Measurements from ENCODE around the gene PIGO.

Gene PIGO

GRCh38 chr9:35096035-35096849, at the start of gene PIGO:
Gene PIGO, minus strand, starts transcription at chr9:35096591. Its CDS starts 1,026 bp downstream, at chr9:35095565.
- peak; percentile 74 for DNase-seq

DNA sequence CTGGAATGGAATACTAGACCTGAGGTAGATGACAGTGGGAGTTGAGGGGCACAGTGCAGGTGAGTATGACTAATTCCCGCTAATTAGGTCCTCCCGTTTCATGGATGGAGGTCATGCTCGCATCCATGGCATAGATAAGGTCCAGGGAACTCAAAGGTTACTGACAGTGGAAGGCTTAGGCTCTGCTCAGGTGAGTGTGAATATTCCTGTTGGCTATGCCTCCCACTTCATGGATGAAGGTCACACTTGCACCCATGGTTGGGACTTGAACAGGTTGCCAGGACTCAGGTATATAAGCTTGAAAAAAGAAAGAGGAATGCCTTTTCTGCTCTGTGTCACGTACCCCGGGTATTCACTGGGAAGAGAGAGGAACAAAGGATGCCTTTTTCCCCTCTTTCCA, 45.6 kb upstream of the PIGO start:
- no peak for DNase-seq

DNA sequence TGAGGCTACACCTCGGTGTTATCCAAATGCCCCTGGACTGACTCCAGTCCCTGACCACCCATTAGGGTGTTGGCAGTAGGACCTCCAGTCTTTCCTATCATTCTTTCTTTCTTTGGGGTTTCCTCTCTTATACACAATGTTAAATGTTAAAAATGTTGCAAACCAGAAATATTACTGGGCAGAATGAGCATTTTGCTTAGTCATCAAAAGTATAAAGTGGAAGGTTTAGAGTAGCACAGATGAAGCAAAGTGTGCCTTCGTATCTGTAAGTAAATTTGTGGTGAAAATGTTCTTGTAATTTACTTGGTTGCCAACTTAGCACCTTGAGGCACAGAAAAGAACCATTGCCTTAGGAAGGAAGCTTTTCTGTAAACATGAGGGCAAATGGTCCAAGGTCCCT, 43.7 kb upstream of the PIGO start:
- no peak for DNase-seq

DNA sequence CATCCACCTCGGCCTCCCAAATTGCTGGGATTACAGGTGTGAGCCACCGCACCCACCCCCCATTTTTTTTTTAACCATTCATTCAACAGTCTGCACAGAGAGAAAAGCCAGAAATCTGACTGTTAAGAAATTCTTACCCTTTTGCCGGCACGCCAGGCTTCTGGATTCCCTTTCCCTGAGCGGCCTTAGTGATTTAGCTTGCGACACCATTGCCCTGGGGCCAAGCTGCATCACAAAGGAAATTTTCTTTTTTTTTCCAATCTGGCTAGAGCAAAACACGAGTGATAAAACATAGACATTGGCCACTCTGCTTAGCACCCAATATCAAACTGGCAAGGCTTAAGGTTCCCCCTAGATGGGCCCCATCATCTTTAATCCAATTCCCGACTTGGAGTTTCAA, 40.5 kb upstream of the PIGO start:
- no peak for DNase-seq

GRCh38 chr9:35135988-35136387, 39.6 kb upstream of the PIGO start:
- no peak for DNase-seq

DNA sequence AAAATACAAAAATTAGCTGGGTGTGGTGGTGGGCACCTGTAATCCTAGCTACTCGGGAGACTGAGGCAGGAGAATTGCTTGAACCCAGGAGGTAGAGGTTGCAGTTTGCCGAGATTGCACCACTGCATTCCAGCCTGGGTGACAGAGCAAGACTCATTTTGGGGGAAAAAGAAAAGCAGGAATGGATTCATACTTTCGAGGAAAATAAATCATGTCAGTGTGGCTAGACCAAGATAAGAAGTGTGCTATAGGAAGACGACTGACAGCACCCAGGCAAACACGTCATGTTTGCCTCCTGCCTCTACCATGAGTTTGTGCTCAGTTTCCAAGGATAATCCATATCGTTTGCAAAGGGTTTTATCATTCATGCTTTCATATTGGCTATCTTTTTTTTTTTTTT, 38.5 kb upstream of the PIGO start:
- DNase-seq, result no peak

- peak; percentile 81 for DNase-seq
Measured at GRCh38 chr9:35116898-35117551, 20.6 kb upstream of the PIGO start.

DNA sequence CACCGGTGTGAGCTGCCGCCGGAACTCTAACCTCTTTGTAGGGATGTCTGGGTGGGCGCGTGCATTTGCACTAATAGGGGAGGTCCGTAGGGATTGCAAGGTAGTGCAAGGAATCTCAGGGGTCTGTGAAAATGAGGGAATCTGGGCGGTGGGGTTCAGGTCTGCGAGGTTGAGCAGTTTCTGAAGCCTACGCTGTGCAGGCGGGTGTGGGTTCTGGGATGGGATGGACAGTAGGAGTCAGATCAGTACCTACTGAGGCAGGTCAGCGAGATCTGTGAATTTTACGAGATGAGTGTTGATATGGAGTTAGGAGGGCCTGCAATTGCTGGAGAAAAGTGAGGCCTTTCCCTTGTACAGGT, 20.1 kb upstream of the PIGO start:
- no peak for DNase-seq

DNA sequence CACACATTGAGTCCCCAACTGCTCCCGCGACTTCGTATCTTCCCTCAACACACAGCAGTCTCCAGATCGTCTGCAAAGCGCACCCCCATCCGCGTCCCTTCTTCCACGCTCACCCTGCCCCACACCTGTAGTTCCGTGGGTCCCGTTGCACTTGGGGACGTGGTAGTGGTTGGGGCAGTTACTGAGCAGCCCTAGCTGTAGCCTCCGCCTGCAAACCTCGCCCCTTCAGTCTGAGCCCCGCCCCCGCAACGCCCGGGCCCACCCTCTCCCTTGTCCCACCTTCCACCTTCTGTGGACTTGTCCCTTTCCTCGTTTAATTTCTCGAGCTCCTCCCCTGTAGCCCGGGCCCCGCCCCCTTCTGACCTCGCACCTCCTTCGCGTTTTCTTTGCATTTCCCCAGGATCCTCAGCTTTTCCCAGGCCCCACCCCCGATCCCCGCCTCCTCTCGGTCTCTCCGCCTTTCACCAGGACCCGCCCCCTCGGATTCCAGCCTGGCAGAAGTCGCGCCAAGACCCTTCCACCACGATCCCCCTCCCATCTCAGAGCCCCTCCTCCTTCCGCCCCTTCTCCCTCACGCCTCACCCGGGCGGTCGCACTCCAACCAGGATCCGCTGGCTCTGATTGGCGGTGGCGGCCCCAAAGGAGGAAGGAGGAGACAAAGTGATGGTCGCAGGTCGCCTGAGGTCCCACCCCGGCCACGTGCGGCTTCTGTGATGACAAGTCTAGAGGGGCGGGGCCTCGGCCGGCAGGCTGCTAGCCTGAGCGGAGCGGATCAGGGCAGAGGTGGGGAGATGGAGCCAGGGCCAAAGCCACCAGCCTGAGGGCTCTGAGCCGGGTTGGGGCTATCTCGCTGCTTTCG, 19.5 kb upstream of the PIGO start, which contains the start of gene ATOSB:
ATOSB (minus strand) TSS at position 183 of the 859 bp plus-strand sequence. CDS start 7,588 bp downstream, outside the sequence.
- peak; percentile 89 for DNase-seq

GRCh38 chr9:35114840-35115628, 18.6 kb upstream of the PIGO start:
- DNase-seq, result no peak

GRCh38 chr9:35114113-35114839, 17.9 kb upstream of the PIGO start:
- no peak for DNase-seq

DNA sequence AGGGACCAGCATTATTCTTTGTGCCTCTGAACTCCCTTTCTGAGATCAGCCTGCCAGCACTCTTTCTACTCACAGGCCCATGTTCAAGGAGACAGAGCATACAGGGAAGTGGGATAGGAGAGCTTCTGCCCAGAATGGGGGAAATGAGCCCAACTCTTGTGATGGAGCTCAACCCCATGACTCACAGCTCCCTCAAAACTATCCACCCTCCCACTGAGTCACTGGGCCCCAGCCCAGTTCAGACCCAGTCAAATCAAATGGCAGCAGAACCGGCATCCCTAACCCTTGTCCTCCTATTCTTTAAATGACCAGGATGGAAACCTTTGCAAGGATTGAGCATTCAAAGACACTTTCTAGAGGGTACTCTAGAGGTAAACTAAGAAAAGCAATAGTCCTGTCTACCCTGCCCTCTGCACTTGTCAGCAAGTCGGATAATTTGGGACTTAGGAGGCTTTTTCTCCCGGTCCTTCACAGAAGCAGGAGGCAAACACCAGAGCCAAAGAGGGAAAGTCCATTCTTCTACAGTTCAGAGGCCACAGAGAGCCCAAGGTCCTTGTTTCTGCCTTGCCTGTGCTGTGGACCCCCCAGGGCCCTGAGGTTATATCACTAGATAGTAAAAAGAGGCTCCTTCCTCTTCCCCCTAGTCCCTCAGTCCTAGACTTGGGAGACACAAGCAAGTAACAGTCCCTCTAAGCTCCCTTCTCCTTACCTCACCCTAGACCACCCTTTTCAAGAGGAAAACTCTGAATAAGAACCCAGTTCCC, 16.0 kb upstream of the PIGO start:
- no peak for DNase-seq

DNA sequence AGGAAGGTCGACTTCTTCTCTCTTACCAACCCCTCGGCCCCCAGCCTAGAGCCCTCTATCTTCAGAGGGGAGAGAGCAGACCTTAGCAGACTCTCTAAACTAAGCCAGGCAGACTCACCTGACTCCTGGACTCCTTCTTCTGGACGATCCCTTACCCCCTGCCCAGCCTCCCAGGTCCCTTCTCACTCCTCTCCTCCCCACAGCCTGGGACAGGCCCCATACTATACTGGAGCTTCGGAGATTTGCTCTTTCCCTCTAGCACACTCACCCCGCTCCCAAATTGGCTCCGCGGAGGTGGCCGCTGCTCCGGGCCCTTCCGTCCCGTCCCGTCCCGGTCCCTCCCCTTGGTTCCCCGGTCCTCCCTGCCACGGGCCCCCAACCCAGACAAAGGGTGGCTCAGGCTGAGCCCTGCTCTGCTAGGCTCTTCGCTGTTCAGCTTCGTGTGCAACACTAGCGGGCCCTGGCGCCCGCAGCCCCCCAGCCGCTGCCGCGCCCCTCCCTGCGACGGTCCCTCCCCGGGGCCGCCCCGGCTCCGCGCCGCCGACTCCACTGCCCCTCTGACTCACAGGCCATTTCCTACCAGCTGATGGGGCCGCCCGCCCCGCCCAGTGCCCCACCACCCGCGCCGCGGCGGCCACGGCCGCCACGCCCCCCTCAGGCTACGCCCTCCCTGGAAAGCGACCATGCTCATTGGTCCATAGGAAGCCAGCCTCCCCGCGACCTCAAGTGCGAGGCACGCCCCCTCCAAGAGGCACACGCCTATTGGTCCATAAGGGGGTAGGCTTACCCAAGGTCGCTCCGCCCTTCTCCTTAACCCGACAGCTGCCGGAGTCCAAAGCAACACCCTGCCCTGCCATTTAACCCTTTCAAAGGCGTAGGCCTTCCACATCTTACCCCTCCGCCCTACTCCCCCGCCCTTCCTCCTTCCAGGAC, 14.9 kb upstream of the PIGO start:
- peak; percentile 85 for DNase-seq

DNA sequence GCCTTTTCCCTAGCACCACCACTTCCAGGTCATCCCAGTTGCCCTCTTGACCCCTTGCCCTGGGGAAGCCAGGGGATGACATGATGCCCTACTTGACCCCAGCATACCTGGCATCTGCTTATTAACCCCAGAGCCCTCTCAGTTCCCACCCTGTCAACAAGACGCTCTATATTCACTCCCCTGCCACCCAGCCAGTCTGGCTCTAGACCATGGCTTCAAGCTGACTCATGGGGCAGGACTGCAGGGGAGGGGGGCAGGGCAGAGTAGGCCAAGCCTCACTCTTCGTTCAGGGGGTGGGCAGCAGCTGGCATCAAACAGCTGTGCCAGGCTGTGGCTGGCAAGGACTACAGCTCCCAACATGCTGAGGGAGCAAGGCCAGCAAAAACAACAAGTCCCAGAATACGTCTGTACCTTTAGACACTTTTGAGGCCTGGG, 14.0 kb upstream of the PIGO start:
- DNase-seq, result no peak

- DNase-seq, result no peak
Measured at GRCh38 chr9:35108946-35109575, 12.7 kb upstream of the PIGO start.

DNA sequence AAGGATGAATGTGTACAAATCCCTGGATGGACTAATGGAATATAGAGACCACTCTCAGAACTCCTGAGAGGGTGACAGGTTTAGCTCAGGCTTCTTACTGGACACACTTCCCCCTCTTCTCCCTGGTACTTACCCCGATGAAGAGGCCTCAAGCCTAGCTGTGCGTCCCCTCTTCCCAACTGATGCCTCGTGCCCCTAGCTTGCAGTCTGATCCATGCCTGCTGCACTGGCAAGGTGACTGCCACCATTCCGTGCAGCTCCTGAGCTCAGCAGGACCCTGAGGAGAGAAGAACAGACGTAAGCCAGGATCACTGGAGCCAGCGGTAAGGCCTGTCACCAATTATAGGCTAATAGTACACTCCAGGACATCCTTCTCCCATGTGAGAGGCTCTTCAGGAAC, 12.1 kb upstream of the PIGO start:
- DNase-seq, result no peak

DNA sequence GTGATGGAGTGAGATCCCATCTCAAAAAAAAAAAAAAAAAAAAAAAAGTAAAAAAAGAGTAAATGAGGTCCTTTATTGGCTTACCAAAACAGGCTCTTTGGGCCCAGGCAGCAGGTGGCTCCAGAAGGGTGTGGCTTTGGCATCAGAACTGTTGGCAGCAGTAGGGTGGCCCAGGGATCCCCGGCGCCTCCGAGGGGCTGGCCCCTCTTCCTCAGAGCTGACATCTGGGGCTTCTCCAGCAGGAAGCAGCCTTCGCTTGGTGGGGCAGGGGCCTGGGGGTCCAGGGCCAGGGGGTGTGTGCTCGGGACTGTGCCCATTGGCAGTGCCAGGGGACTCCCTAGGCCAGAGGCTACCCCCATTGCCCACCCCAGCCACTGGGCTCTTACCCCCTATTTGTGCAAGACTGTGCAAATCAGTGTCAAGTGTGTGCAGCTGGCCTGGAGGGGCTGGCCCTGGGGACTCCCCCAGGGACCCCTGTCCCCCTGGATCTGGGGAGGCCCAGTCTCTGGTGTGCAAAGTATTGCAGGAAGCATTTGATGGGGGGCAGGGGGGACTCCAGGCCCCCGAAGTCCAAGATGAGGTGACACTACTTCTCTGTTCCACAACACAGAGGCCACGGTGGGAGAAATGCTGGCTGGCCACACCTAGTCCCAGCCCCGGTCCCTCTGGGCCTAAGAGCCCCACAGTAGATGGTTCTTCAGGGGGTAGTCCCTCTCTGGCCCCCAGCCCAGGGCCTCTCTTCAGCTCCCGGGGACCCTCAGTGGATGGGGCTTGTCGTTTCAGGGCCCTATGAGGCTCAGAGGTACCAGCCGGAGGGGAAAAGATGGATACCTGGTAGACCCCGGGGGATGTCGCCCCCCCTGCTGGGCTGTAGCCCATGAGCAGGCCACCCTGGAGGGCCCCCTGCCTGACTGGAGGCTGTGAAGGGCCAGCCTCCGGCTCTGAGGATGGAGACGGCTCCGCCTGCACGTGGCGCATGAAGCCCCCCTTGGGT, 11.2 kb upstream of the PIGO start:
- no peak for DNase-seq

- no peak for DNase-seq
Measured at GRCh38 chr9:35106343-35106730, 9.9 kb upstream of the PIGO start.
